Measurements from ENCODE around the gene GATAD2A. TPM values are rescaled to one million over a fixed set of nuclear protein-coding genes. Genes with fewer than 3 reads are reported as not detected.

The GATAD2A gene
- total RNA-seq, 2 donors from 2014 or later: 41.7 to 138 TPM

DNA sequence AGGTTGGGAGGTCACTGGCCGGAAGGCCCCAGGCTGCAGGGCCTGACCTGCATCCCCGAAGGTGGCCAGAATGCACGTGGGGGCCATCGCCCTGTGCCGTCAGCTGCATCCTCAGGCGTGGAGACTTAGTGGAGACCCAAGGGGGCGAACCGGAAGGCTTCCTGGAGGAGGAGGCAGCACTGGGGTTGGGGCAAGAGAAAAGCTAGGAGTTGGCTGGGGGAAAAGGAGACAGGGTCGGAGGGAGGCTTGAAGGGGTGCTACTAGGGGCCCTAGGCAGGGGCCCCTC is 121.8 kb downstream of the GATAD2A start:
- 95% methylated on average over 8 of the region's 9 CpGs for WGBS

DNA sequence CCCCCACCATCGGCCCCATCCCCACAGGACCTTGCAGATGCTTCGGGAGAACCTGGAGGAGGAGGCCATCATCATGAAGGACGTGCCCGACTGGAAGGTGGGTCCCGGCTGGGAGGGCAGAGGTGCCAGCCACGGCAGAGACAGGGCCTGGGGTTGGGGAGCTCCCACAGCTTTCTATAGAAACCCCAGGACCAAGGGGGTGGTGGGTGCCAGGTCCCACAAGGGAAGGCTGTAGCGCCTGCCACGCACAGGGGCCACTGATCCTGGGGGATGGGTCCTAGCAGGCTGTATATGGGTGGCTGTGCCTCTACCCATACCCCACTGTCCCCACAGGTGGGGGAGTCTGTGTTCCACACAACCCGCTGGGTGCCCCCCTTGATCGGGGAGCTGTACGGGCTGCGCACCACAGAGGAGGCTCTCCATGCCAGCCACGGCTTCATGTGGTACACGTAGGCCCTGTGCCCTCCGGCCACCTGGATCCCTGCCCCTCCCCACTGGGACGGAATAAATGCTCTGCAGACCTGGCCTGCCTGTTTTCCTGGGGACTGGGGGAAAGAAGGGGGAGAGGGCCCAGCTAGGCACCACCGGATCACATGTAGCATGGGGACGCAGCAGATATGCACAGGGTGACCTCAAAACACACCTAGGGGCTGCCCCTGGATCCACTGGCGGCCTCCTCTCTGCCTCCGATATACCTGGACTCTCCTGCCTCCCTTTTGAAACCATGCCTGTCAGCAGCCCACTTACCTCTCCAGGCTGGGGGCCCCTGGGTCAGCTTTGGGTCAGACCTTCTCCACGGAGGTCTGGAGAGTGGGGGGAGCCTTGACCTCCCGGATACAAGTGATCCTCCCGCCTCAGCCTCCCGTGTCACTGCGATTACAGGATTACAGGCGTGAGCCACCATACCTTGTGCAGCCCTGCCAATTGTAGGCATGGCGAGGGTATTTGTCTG is 122.5 kb downstream of the GATAD2A start:
- Histone ChIP-seq H3K27ac (no peak overlapping the region), H3K9me3 (no peaks in the 10 kb centered on the region), H3K36me3 (no peaks in the 10 kb centered on the region), H3K4me1 (replicated peaks) (no peaks in the 10 kb centered on the region), H3K27me3 (replicated peaks; ENCODE audit: insufficient read depth) (no peaks in the 10 kb centered on the region), H3K4me3 (no peak overlapping the region)
- intact Hi-C loops (cut with DNase I): no loop called here
- TF ChIP-seq POLR2AphosphoS5 (IDR thresholded peaks at IDR 0.05): no peak
- no peak for TF ChIP-seq POLR2A (IDR thresholded peaks at IDR 0.05)
- TF ChIP-seq, protein P1, sequence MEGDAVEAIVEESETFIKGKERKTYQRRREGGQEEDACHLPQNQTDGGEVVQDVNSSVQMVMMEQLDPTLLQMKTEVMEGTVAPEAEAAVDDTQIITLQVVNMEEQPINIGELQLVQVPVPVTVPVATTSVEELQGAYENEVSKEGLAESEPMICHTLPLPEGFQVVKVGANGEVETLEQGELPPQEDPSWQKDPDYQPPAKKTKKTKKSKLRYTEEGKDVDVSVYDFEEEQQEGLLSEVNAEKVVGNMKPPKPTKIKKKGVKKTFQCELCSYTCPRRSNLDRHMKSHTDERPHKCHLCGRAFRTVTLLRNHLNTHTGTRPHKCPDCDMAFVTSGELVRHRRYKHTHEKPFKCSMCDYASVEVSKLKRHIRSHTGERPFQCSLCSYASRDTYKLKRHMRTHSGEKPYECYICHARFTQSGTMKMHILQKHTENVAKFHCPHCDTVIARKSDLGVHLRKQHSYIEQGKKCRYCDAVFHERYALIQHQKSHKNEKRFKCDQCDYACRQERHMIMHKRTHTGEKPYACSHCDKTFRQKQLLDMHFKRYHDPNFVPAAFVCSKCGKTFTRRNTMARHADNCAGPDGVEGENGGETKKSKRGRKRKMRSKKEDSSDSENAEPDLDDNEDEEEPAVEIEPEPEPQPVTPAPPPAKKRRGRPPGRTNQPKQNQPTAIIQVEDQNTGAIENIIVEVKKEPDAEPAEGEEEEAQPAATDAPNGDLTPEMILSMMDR (IDR thresholded peaks at IDR 0.05): no peak
- DNase-seq (ENCODE audit: low spot score): no peak
- 89% methylated on average over 26 of the region's 27 CpGs for WGBS

More for the DNA sequence above, 121.8 kb downstream of the GATAD2A start:
- no peak for DNase-seq (ENCODE audit: low spot score)
- H3K36me3 ChIP-seq: no peaks in the 10 kb centered on the region
- intact Hi-C loops (cut with DNase I): no loop called here
- TF ChIP-seq POLR2AphosphoS5 (IDR thresholded peaks at IDR 0.05) (no peak), POLR2A (IDR thresholded peaks at IDR 0.05) (no peak)
- TF ChIP-seq, protein P1 (IDR thresholded peaks at IDR 0.05): no peak
- no peaks in the 10 kb centered on the region for H3K4me1 ChIP-seq (replicated peaks)
- no peaks in the 10 kb centered on the region for H3K27me3 ChIP-seq (replicated peaks; ENCODE audit: insufficient read depth)
- H3K4me3 ChIP-seq: no peak overlapping the region
- no peak overlapping the region for H3K27ac ChIP-seq
- H3K9me3 ChIP-seq: no peaks in the 10 kb centered on the region

DNA sequence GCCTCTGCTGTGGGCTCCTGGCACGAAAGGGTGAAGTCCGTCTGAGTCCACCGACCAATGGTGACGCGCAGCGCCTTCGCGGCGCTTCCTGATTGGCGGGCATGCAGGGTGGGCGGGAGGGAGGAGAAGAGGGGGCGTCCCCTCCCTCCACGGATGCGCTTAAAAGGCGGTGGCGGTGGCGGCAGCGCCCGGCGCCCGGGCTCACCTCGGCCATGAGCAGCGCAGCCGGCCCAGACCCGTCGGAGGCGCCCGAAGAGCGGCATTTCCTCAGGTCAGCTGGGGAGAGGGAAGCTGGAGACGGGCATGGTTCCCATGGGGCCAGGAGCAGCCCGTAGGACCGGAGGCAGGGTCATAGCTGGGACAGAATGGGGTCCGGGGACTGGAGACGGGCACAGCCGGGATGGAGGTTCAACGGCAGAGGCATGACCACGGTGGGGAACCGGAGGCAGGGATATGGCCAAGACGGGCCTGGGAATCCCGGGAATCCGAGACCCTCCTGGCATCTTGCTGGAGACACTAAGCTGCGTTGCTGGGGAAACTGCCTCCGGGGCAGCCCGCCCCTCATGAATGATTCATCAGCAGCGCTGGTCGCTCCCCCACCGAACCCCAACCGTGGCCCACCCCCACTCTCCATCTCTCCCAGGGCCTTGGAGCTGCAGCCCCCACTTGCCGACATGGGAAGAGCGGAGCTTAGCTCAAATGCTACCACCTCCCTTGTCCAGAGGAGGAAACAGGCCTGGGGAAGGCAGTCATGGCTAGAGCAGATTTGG is 123.4 kb downstream of the GATAD2A start, which contains the start of gene YJEFN3:
Gene YJEFN3 (plus strand): TSS at position 191 of the 770 bp plus-strand sequence. CDS start 22 bp downstream, at position 213.
- WGBS: 34% methylated on average over 50 of the region's 50 CpGs
- Histone ChIP-seq H3K27me3 (replicated peaks; ENCODE audit: insufficient read depth) (no peaks in the 10 kb centered on the region), H3K27ac (no peak within 1 kb of the TSS), H3K36me3 (no peaks in the 10 kb centered on the region), H3K4me1 (replicated peaks) (no peaks in the 10 kb centered on the region), H3K9me3 (no peaks in the 10 kb centered on the region), H3K4me3 (peak within 1 kb of the TSS in 1 of 2 donors; percentile 12)
- TF ChIP-seq, protein P1 (IDR thresholded peaks at IDR 0.05): no peak
- TF ChIP-seq POLR2A (IDR thresholded peaks at IDR 0.05) (no peak), POLR2AphosphoS5 (IDR thresholded peaks at IDR 0.05) (no peak)
- no peak for DNase-seq (ENCODE audit: low spot score)
- intact Hi-C loops (cut with DNase I): no loop called here

DNA sequence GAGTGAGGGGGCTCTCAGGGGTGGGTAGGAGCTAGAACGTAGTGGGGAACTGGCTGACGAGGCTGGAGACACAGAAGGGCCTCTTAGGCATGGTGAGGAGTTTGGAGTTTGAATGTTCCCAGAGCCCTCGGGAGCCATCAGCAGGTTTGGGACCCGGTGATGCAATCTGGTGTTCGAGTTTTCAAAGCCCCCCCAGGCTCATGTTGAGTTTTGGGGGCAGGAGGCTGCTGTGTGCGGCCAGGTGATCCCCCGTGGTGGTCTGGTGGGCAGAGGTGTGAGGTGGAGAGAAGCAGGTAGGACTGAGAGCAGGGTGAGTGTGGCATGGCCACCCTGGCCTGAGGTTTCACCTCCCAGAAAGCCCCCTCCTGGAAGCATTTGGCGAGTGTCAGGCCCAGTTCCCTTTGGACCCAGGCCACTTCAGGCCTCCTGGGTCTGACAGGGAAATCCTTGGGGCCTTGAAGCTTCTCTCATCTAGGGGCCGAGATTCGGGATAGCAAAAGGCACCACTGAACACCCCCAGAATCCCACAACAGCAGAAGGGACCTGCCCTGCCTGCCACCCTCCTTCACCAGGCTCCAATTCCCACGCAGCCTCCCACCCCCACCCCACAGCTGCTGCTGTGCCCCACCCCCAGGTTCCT is 124.4 kb downstream of the GATAD2A start:
- no peaks in the 10 kb centered on the region for H3K9me3 ChIP-seq
- no peak for DNase-seq (ENCODE audit: low spot score)
- no peak for TF ChIP-seq POLR2AphosphoS5 (IDR thresholded peaks at IDR 0.05)
- TF ChIP-seq, protein P1 (IDR thresholded peaks at IDR 0.05): no peak
- TF ChIP-seq POLR2A (IDR thresholded peaks at IDR 0.05): no peak
- no peaks in the 10 kb centered on the region for H3K36me3 ChIP-seq
- H3K27me3 ChIP-seq (replicated peaks; ENCODE audit: insufficient read depth): no peaks in the 10 kb centered on the region
- 75% methylated on average over 11 of the region's 11 CpGs for WGBS
- intact Hi-C loops (cut with DNase I): loop anchor here (5.0 kb wide), 1 partner anchor 427 kb away; no protein-coding TSS in a partner anchor
- no peaks in the 10 kb centered on the region for H3K4me1 ChIP-seq (replicated peaks)
- no peak overlapping the region for H3K27ac ChIP-seq
- H3K4me3 ChIP-seq: no peak overlapping the region

All from prostate gland (tissue), 2 donors.